GM18526 (cell line): Measurements from ENCODE around the gene TRAF4.

Experiments used
- POLR2A ChIP-seq: IDR thresholded peaks from 3 replicates; pipeline ENCODE4 v1.6.1; 2011; ENCODE audit not compliant: insufficient read length; ENCODE audit errors: extremely low read depth

TRAF4 gene

GRCh38 chr17:28743243-28744103 lies at the start of gene TRAF4:
Gene TRAF4 (plus strand): TSS chr17:28744011. CDS start chr17:28744113, 102 bp downstream.
- peak; percentile 98 for TF ChIP-seq POLR2A

- TF ChIP-seq POLR2A = no peak
Measured at GRCh38 chr17:28698253-28698941, 45.4 kb upstream of the TRAF4 start.

- TF ChIP-seq POLR2A = no peak
Measured at GRCh38 chr17:28700278-28700677, 43.5 kb upstream of the TRAF4 start.

GRCh38 chr17:28700830-28701492 lies 42.9 kb upstream of the TRAF4 start:
- TF ChIP-seq POLR2A = no peak

- no peak for TF ChIP-seq POLR2A
Measured at GRCh38 chr17:28702026-28702751, 41.6 kb upstream of the TRAF4 start.

- TF ChIP-seq POLR2A = no peak
Measured at GRCh38 chr17:28702752-28703150, 41.1 kb upstream of the TRAF4 start.

GRCh38 chr17:28703552-28704218 lies 40.1 kb upstream of the TRAF4 start:
- TF ChIP-seq POLR2A = no peak

- no peak for TF ChIP-seq POLR2A
Measured at GRCh38 chr17:28704219-28704858, 39.5 kb upstream of the TRAF4 start.

GRCh38 chr17:28705074-28705659 lies 38.6 kb upstream of the TRAF4 start:
- TF ChIP-seq POLR2A = no peak

GRCh38 chr17:28705728-28706334 lies 38.0 kb upstream of the TRAF4 start:
- no peak for TF ChIP-seq POLR2A

- TF ChIP-seq POLR2A = no peak
Measured at GRCh38 chr17:28706471-28707338, 37.1 kb upstream of the TRAF4 start.

GRCh38 chr17:28707339-28707720 lies 36.5 kb upstream of the TRAF4 start:
- TF ChIP-seq POLR2A = no peak
